HG02571 (cell line): ENCODE data around the gene TMEM92.

Source experiments
- ATAC-seq: cut with Tn5 transposase; IDR thresholded peaks from one replicate; pipeline ENCODE4 v1.9.1; 2021; ENCODE audit warnings: mild to moderate bottlenecking, moderate library complexity; ENCODE audit not compliant: unreplicated experiment

TMEM92 gene

GRCh38 chr17:50274142-50274896 lies at the start of gene TMEM92:
TMEM92 (plus strand) TSS chr17:50274466; CDS start chr17:50274502, 36 bp downstream.
- ATAC-seq = no peak

DNA sequence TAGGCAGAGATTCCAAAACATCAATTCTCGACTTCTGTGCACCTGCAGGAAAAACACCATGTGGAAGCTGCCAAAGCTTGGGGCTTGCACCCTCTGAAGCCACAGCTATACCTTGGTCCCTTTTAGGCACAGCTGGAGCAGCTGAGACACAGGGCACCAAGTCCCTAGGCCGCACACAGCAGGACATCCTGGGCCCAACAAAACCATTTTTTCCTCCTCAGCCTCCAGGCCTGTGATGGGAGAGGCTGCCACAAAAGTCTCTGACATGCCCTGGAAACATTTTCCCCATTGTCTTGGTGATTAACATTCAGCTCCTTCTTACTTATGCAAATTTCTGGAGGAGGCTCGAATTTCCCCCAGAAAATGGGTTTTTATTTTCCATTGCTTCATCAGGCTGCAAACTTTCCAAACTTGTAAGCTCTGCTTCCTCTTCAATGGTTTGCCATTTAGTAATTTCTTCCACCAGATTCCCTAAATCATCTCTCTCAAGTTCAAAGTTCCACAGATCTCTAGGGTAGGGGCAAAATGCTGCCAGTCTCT lies 48.5 kb upstream of the TMEM92 start:
- ATAC-seq = no peak

GRCh38 chr17:50234581-50234980 lies 39.7 kb upstream of the TMEM92 start:
- no peak for ATAC-seq

DNA sequence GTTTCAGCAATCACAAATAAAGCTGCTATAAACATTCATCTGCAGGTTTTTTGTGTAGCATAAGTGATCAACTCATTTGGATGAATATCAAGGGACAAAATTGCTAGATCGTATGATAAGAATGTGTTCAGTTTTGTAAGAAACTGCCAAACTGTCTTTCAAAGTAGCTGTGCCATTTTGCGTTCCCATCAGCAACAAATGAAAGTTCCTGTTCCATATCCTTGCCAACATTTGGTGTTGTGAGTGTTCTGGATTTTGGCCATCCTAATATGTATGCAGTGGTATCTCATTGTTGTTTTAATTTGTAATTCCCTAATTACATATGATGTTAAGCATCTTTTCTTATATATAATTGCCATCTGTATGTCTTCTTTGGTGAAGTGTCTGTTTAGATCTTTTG lies 36.4 kb upstream of the TMEM92 start:
- ATAC-seq = no peak

- no peak for ATAC-seq
Observed at GRCh38 chr17:50238601-50239280, 35.5 kb upstream of the TMEM92 start.

- ATAC-seq = no peak
Observed at GRCh38 chr17:50239937-50240336, 34.3 kb upstream of the TMEM92 start.

GRCh38 chr17:50240851-50241250 lies 33.4 kb upstream of the TMEM92 start:
- ATAC-seq = no peak

DNA sequence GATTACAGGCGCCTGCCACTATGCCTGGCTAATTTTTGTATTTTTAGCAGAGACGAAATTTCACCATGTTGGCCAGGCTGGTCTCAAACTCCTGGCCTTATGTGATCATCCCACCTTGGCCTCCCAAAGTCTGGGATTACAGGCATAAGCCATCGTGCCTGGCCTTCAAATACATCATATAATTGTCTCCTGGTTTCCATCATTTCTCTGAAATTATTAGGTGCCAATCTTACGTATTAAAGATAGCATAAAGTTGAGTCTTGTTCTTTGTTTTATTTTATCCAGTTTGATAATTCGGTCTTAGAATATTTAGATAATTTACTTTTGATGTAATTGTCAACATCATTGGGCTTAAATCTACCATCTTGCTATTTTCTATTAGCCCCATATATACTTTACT lies 32.8 kb upstream of the TMEM92 start:
- ATAC-seq = no peak

DNA sequence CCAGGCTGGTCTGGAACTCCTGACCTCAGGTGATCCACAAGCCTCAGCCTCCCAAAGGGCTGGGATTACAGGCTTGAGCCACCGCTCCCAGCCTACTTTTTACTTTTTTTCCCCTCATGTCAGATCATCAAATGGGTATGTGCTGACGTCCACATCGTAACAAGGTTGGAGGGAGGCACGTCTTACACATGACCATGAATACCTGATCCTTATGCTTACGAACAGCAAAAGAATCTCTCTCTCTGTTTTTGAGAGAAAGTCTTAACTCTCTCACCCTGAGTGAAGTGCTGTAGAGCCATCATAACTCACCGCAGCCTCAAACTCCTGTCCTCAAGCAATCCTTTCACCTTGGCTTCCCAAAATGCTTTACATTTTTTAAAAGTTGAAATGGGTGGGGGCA lies 29.5 kb upstream of the TMEM92 start:
- no peak for ATAC-seq

DNA sequence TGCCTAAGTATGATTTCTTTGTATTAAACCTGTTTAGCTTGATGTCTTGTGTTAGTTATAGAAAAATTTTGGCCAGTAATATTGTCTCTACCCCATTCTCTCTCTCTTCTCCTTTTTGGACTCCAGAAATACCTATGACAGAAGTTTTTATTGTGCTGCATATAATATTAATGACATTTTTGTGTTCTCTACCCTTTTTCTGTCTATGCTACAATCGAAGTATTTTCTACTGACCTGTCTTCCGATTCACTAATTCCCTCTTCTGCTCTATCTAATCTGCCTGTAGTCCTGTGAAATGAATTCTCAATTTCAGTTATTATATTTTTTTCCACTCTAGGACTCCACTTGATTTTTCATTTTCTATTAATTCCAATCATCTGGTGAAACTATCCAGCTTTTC lies 26.0 kb upstream of the TMEM92 start:
- no peak for ATAC-seq

DNA sequence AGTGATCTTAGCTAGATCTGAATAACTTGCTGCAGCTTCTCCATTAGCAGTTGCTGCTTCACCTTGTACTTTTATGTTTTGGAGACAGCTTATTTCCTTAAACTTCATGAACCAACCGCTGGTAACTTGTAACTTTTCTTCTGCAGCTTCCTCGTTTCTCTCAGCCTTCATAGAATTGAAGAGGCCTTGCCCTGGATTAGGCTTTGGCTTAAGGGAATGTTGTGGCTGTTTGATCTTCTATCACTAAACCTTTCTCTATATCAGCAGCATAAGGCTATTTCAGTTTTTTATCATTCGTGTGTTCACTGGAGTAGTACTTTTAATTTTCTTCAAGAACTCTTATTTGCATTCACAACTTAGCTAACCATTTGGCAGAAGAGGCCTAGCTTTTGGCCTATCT lies 21.5 kb upstream of the TMEM92 start:
- no peak for ATAC-seq

GRCh38 chr17:50255766-50256635 lies 18.3 kb upstream of the TMEM92 start:
- no peak for ATAC-seq

- no peak for ATAC-seq
Observed at GRCh38 chr17:50256826-50257618, 17.2 kb upstream of the TMEM92 start.

DNA sequence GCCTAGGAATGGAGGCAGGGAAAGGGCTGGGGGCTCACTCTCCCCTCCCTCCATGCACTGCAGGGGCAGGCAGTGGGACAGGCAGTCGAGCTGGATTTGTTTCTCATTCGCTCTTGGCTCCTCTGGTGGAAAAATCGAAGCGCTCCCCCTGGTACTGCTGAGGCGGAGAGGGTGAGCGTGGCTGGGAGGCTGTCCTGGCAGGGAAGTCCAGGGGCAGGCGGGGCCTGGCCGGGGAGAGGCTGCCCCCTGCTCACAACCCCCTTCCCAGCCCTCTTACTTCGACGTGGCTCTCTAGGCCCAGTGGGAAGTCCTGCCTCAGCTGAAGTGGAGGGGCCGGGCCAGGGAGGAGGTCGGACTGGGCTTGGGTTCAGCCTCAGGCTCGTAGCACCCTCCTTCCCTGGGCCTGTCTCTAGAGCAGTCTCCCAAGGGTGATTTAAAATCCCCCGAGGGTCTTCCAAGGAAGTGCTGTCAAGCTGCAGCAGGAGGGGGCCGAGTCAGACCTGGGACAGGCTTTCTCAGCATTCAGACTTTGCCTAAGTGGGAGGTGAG lies 16.5 kb upstream of the TMEM92 start:
- ATAC-seq = no peak

DNA sequence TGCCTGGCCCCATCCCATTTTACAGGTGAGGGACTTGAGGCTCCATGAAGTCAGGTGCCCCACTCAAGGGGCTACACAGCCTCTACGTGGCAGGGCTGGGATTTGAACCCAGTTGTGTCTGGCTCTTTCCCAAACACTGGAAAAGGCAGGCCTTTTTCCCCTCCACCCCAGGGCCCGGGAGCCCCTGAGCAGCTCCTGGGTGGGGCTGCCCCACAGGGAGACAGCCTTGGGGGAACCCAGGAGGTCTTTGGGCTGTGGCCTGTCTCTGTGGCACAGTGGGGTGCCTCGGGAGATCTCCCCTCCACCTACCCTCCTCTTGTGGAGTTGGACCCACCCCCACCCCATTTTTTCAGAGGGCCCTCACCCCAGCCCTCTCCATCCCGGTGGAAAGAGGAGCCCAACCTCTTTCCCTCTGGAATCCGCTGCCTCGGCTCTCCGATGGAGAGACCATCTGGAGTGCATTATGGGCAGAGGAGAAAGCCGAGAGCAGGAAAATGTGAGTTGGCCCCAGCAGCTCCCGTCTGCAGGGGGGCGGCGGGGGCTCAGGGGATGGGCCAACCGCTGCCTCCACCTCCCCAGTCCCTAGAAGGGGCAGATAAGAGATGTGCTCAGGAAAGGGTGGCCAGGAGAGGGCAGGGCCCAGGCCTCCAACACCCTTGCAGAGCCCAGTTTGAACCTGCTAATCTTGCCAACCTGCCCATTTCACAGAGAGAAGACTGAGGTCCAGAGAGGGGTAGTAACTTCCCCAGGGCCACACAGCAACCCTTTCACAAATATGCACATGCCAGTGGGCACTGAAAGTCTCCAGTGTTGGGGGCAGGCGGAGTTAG lies 15.4 kb upstream of the TMEM92 start:
- no peak for ATAC-seq

DNA sequence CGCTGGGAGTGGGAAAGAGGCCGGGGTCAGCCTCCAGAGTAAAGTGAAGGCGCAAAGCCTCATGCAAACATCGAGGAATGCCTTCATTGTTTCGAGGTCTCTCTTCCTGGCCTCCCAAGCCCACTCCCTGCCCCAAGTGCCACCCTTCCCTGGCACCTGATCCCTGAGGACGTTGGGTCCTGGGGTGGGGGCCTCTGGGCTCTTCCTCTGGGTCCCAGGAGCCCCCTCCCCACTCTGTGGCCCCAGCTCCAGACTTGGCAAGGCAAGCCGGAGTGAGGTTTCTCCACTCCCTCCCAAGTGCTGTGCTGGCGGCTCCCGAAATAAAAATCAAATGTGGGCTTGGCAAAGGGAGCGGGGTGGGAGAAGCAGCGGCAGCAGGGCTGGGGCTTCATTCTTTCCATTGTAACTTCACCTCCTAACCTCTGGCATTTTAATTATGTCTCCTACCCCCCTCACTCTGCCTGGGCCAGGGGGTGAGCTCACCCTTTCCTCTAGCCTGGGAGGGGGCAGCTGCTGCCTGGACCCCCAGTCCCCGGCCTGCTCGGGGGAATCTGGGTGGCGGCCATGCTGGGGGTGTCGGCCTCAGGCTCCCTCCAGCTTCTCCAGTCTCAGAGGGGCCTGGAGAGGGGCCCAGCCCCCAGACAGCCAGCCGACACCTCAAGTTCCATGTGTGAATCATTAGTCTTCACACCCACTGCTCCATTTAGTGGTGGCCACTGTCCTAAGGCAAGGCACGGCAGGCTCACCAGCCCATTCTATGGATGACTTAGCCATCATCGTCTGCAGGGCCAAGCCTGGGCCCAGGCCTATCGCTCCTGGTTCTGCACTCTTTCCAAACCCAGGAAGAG lies 14.6 kb upstream of the TMEM92 start:
- ATAC-seq = no peak

DNA sequence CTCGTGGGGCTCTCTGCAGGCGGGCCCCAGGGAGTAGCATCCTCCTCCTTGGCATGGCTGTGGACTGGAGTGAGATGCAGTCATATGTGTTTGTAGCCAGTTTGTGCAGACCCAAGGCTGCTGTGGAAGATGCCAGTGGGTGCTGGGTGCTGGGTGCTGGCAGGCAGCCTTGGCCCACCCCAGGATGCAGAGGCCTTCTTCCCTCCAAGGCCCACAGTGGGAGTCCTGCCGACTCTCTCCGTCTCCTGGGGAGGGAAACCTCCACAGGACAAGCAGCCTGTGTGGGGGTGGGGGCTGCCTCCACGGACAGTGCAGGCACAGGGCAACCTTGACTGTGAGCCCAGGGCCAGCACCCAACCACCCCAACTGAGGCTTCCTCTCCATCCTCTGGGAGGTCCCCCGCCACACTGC lies 13.8 kb upstream of the TMEM92 start:
- no peak for ATAC-seq
